H1 (cell line): ENCODE measurements around the gene DYRK1A. TPM values are rescaled to one million over a fixed set of nuclear protein-coding genes. Genes with fewer than 3 reads are reported as not detected.

Experiments
- ASH2L ChIP-seq: fragments of 200-600, 300-600 bp; sonication (generic); IDR thresholded peaks from one replicate; pipeline ENCODE4 v1.7.1; 2017; ENCODE audit warnings: low read length
- BCL11A ChIP-seq, 2 experiments: IDR thresholded peaks; one replicate each; pipeline ENCODE4 v1.6.1; 2011; ENCODE audit warnings: low read depth in 2 of 2, low read length in 2 of 2, mild to moderate bottlenecking in 2 of 2
- BRCA1 ChIP-seq: IDR thresholded peaks from 2 replicates; pipeline ENCODE4 v1.6.1; 2012; ENCODE audit warnings: low read depth, low read length, improper control_type of control experiment
- EP300 ChIP-seq, 2 experiments: IDR thresholded peaks; 1 replicate in 1 of 2; 2 replicates in 1 of 2; pipeline ENCODE4 v1.6.1; 2011 to 2012; ENCODE audit warnings: low read depth in 2 of 2, low read length in 2 of 2, mild to moderate bottlenecking in 2 of 2, borderline replicate concordance in 1 of 2, inconsistent platforms in 1 of 2, moderate library complexity in 1 of 2
- HDAC2 ChIP-seq, 2 experiments: fragments of 300-600 bp in 1 of 2; sonication (generic) in 1 of 2; IDR thresholded peaks; 2 replicates each; pipeline ENCODE4 v1.6.1; 2011 to 2012; ENCODE audit warnings: low read depth in 2 of 2, low read length in 2 of 2, mild to moderate bottlenecking in 2 of 2, moderate library complexity in 2 of 2, borderline replicate concordance in 1 of 2, inconsistent platforms in 1 of 2
- JUND ChIP-seq: IDR thresholded peaks from 2 replicates; pipeline ENCODE4 v1.6.1; 2011; ENCODE audit warnings: mild to moderate bottlenecking, improper control_type of control experiment, low read length
- KDM4A ChIP-seq: IDR thresholded peaks from one replicate; pipeline ENCODE4 v1.7.1; 2012; ENCODE audit warnings: low read depth, mild to moderate bottlenecking, moderate library complexity, low read length, inconsistent platforms; ENCODE audit not compliant: severe bottlenecking
- POLR2A ChIP-seq, 2 experiments: IDR thresholded peaks; 1 replicate in 1 of 2; 2 replicates in 1 of 2; pipeline ENCODE4 v1.6.1; 2011; ENCODE audit warnings: low read depth in 2 of 2, low read length in 2 of 2, mild to moderate bottlenecking in 2 of 2; ENCODE audit errors: control extremely low read depth in 1 of 2
- POLR2AphosphoS5 ChIP-seq: IDR thresholded peaks from 2 replicates; pipeline ENCODE4 v1.6.1; 2011; ENCODE audit warnings: low read depth, low read length
- POU5F1 ChIP-seq: IDR thresholded peaks from 2 replicates; pipeline ENCODE4 v1.6.1; 2011; ENCODE audit warnings: low read depth, mild to moderate bottlenecking, low read length, moderate library complexity
- RAD21 ChIP-seq, 2 experiments: IDR thresholded peaks in 1 of 2; conservative IDR thresholded peaks in 1 of 2; 2 replicates each; pipeline ENCODE4 v1.6.1; 2011; ENCODE audit warnings: low read depth in 2 of 2, low read length in 2 of 2, improper control_type of control experiment in 1 of 2, inconsistent platforms in 1 of 2, mild to moderate bottlenecking in 1 of 2, moderate library complexity in 1 of 2
- TAF1 ChIP-seq: IDR thresholded peaks from 2 replicates; pipeline ENCODE4 v1.6.1; 2011; ENCODE audit warnings: mild to moderate bottlenecking, low read depth, low read length
- TBP ChIP-seq: IDR thresholded peaks from 2 replicates; pipeline ENCODE4 v1.6.1; 2011; ENCODE audit warnings: low read depth, low read length, improper control_type of control experiment
- TCF12 ChIP-seq: IDR thresholded peaks from 2 replicates; pipeline ENCODE4 v1.6.1; 2011; ENCODE audit warnings: low read depth, mild to moderate bottlenecking, low read length
- polyA plus RNA-seq, 7 experiments: library from polyadenylated mRNA; depleted of rRNA in 3 of 7; stranded (reverse) in 5 of 7; unstranded in 2 of 7; fragments of >200 nt in 5 of 7; fragments of 200-250 nt in 2 of 7; gene quantifications; 1 replicate in 5 of 7; 2 replicates in 1 of 7; 4 replicates in 1 of 7; pipeline versions ENCODE4 v1.2.1 to v1.2.3, GENCODE V29; 2011 to 2013; ENCODE audit warnings: missing spikeins in 2 of 7, mixed read lengths in 2 of 7
- total RNA-seq: library from RNA; stranded (reverse); fragmentation: NEBNext Ultra II Directional; extraction: Animal tissue kit (Norgen Biotek cat#: 25700); gene quantifications from 2 replicates; pipeline ENCODE4 v1.2.1, GENCODE V29; 2021
- TF ChIP-seq, protein P1 (sequence below): IDR thresholded peaks from 2 replicates; pipeline ENCODE4 v1.6.1; 2011; ENCODE audit warnings: low read length, improper control_type of control experiment

DYRK1A gene
- total and polyA plus RNA-seq, 2 of the 8 experiments (the other 6 are each of a cell fraction or from before 2014, with no cell fraction given): 61.1 to 62.2 TPM

DNA sequence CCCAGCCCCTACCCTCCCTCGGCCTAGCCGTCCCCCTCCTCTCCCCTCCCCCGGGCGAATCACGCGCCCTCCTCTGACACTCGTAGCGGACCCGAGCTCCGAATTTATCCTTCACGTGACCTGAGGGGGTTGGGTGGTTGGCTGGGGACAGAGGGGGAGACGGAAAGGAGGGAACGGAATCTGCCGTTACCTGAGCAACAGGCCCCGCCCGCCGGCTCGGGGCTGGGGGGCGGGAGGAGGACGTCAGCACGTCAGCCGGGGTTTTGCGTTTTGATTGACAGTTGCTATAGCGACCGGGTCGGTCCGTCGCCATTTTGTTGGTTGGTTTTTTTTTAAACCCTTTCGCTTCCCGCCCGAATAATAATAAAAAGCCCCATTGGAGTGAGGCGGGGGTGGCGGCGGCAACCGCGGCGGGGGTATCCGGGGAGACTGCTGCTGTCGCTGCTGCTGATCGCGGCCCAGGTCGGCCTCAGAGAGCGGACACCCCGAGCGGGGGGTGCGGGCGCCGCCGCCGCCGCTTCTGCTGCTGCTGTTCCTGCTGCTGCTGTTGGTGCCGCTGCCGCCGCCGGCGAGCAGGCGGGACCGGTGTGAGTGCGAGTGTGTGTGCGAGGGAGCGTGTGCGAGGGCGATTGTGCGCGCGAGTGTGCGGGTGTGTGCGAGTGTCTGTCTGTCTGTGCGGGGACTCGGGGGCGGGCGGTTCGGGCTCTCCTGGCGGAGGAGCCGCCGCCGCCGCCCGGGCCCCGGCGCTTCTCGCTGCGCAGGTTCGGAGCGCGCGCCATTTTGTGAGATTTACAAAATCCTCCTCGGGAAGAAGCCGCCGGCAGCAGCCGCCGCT lies at the start of gene DYRK1A (continued):
- 0 out of 2 replicates have a peak, but pooled peaks have one; percentile 42 for TF ChIP-seq TCF12
- 0 out of 3 replicates have a peak, but pooled peaks of 1 of the 2 experiments have one; percentile 6 for TF ChIP-seq EP300 (IDR thresholded peaks at IDR 0.05; ENCODE audit: borderline replicate concordance in 1 of 2, low read depth in 2 of 2, low read length in 2 of 2)
- TF ChIP-seq HDAC2 (IDR thresholded peaks at IDR 0.05; ENCODE audit: borderline replicate concordance in 1 of 2, low read depth in 2 of 2, low read length in 2 of 2): 0 out of 4 replicates have a peak, but pooled peaks of 1 of the 2 experiments have one; percentile 24
- TF ChIP-seq, protein P1, sequence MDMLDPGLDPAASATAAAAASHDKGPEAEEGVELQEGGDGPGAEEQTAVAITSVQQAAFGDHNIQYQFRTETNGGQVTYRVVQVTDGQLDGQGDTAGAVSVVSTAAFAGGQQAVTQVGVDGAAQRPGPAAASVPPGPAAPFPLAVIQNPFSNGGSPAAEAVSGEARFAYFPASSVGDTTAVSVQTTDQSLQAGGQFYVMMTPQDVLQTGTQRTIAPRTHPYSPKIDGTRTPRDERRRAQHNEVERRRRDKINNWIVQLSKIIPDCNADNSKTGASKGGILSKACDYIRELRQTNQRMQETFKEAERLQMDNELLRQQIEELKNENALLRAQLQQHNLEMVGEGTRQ: peak; percentile 97
- TF ChIP-seq KDM4A: peak; percentile 76
- peak; percentile 28 to 84 for TF ChIP-seq POLR2A (IDR thresholded peaks at IDR 0.05; ENCODE audit: control extremely low read depth in 1 of 2, low read depth in 2 of 2, low read length in 2 of 2)
- TF ChIP-seq JUND: peak; percentile 42; the same call in 1 of the 2 replicates
- TF ChIP-seq POLR2AphosphoS5: peak; percentile 89
- TF ChIP-seq TAF1: peak; percentile 81
- TF ChIP-seq POU5F1: no peak
- no peak for TF ChIP-seq BCL11A (IDR thresholded peaks at IDR 0.05; ENCODE audit: low read depth in 2 of 2, low read length in 2 of 2)
- TF ChIP-seq BRCA1: 0 out of 2 replicates have a peak, but pooled peaks have one; percentile 8
- TF ChIP-seq ASH2L: peak; percentile 89
- 0 out of 4 replicates have a peak, but pooled peaks of 1 of the 2 experiments have one; percentile 1 for TF ChIP-seq RAD21 (IDR thresholded peaks at IDR 0.05 in 1 of 2, conservative IDR thresholded peaks at IDR 0.05 in 1 of 2; ENCODE audit: low read depth in 2 of 2, low read length in 2 of 2)
- peak; percentile 24 for TF ChIP-seq TBP
